Frontal cortex (tissue), 4 donors: Measurements from ENCODE around the gene ZNF724. TPM values are rescaled to one million over a fixed set of nuclear protein-coding genes. Genes with fewer than 3 reads are reported as not detected.
A peak's percentile ranks its signal among the peaks of the same experiment; 100 is the strongest.
"Not testable (repeated sequence)": the region's sequence is repeated elsewhere in the genome, so short reads cannot be mapped to it uniquely, and the experiment has no call there.

Experiments used
- DNase-seq, 2 donors: peaks; one replicate each; pipeline ENCODE4 v3.0.0; 2012; ENCODE audit warnings: low spot score in 2 of 2
- FAIRE-seq: peaks from 2 replicates; lab custom pipeline; 2012; peaks lifted over from hg19 to GRCh38; lab: Jason Lieb, UNC
- total RNA-seq: library from RNA; depleted of rRNA; stranded (reverse); fragments of >200 nt; gene quantifications from one replicate; pipeline ENCODE4 v1.2.3, GENCODE V29; 2014
- donor health status: control.
- donor health status: control.
- donor health status: control.

The ZNF724 gene
- 24.1 TPM for total RNA-seq

DNA sequence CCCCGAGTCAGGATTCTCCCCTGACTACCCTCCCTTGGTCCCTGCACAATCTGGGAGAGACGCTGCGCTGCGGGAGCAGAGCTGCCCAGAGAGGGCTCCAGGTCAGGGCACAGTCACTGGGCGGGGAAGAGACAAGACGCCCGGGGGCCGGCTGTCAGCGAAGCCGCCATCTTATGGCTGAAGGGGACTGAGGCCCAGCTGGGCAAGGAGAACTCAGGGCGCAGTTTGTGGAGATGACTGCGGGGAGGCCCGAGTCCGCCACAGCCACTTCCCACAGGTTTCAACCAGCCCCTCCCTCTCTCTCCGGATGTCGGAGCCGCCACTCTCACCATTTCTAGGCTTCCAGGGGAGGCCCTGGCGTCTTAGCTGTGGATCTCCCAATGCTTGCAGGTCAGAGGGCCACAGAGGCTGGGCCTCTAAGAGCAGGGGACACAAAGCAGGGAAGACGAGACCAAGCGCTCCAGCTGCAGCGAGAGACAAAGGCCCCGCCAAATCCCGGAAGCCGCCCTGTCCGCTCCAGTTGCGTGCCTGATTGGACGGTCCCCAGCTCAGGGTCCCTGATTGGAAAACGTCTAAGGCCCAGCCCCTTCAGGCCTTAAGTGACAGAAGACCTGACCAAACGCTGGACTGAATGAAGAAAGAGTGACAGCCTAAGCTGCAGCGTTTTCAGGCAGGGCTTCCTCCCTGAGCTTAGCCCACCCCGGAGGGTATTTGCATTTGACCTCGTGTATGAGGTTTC, at the start of gene ZNF724:
Gene ZNF724 (minus strand): TSS at position 484 of the 739 bp plus-strand sequence. CDS start 152 bp downstream, at position 332.
- FAIRE-seq (peak; percentile 89), DNase-seq (peak; percentile 72 to 93)

DNA sequence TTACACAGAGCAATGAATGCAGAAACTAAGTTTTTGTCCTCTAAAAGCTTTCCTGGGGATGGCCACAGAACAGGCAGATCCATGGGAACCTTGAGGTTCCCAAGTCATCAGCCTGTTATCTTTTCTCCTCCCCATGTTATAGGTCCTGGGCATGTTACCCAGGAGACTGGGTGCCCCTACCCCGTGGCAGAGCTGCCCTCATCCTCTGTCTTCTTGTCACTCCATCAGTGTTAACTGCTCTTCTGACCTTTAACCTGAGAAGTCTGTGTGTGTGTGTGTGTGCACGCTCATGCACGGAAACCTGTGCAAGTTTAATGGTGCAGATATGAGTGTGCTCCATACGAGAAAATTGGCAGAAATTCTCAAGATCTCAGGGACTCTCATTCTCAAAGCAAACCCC, 43.9 kb upstream of the ZNF724 start:
- FAIRE-seq: no peak
- DNase-seq: no peak

DNA sequence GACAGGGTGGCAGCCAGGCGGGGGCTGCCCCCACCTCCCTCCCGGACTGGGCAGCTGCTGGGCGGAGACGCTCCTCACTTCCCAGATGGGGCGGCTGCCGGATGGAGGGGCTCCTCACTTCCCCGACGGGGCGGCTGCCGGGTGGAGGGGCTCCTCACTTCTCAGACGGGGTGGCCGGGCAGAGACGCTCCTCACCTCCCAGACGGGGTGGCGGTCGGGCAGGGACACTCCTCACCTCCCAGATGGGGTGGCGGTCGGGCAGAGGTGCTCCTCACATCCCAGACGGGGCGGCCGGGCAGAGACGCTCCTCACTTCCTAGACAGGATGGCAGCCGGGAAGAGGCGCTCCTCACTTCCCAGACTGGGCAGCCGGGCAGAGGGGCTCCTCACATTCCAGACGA, 39.8 kb upstream of the ZNF724 start:
- FAIRE-seq, DNase-seq: not testable (repeated sequence)

DNA sequence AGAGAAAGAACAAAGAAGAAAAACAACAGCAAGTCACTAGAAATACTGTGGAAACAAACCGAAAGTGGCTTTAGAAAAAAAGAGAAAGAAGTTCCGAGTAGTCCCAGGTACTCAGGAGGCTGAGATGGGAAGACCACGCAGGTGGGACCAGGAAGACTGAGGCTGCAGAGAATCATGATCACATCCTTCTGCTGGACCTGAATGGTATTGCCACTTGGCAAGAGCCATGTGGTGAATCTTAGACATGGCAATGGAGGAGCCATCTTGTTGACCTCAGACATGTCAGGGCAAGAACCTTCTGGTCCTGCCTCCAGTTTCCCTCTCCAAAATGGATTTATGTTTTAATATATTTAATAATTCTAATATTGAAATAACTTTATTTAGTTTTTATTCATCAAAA, 37.4 kb upstream of the ZNF724 start:
- DNase-seq: no peak
- FAIRE-seq: no peak

DNA sequence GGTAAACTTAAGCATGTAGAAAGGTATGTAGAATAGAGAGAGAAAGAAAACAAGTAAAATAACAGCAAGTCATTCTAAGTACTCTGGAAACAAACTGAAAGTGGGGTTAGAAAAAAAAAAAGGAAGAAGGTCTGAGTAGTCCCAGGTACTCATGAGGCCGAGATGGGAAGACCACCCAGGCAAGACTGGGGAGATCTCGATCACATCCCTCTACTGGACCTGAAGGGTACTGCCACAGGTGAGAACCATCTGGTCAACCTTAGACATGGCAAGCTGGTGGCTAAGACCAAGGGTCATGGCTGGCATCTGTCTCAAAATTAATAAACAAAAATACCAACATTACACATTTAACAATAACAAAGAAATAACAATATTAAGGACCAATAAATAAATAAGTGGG, 36.3 kb upstream of the ZNF724 start:
- FAIRE-seq (no peak), DNase-seq (no peak)

DNA sequence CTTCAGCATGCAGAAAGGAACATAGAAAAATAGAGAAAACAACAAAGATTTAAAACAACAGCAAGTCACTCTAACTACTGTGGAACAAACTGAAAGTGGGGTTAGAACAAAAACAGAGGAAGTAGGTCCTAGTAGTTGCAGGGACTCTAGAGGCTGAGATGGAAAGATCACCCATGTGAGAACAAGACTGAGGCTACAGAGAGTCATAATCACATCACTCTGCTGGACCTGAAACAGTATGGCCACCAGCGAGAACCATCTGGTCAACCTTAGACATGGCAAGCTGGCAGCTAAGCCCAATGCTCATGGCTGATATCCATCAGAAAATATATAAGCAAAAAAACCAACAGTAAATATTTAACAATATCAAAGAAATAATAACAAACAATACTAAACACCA, 35.8 kb upstream of the ZNF724 start:
- FAIRE-seq (no peak), DNase-seq (no peak)

DNA sequence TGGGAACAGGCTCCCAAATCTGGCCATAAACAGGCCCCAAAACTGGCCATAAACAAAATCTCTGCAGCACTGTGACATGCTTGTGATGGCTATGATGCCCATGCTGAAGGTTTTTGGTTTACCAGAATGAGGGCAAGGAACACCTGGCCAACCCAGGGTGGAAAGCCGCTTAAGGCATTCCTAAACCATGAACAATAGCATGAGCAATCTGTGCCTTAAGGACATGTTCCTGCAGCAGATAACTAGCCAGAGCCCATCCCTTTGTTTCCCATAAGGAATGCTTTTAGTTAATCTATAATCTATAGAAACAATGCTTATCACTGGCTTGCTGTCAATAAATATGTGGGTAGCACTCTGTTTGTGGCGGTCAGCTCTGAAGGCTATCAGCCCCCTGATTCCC, 35.1 kb upstream of the ZNF724 start:
- FAIRE-seq, DNase-seq: not testable (repeated sequence)

DNA sequence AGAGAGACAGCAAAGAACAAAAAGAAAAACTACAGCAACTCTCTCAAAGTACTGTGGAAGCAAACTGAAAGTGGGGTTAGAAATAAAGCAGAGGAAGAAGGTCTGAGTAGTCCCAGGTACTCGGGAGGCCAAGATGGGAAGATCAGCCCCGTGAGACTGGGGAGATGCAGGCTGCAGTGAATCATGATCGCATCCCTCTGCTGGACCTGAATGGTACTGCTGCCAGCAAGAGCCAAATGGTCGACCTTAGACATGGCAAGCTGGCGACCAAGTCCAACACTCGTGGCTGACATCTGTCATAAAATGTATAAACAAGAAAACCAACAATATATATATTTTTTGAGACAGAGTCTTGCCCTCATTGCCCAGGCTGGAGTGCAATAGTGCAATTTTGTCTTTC, 33.7 kb upstream of the ZNF724 start:
- FAIRE-seq: no peak
- peak in 1 of 2 donors; percentile 23 for DNase-seq

DNA sequence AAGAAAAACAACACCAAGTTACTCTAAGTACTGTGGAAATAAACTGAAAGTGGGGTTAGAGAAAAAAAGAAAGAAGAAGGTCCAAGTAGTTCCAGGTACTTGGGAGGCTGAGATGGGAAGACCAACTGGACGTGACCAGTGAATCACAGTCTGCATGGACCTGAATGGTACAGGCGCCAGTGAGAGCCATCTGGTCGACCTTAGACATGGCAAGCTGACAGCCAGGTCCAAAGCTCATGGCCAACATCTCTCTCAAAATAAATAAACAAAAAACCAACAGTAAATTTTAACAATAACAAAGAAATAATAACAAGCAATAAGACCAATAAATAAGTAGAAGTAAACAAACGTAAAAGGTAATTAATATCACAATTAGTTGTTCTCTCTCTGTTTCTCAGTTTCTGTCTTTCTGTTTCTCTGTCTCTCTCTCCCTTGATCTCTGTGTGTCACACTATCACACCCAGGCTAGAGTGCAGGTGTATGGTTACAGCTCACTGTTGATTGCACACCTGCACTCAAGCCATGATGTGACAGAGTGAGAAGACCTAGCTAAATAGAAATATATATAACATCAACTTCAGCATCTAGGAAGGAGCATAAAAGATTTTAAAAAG, 31.6 kb upstream of the ZNF724 start:
- FAIRE-seq (no peak), DNase-seq (no peak)

DNA sequence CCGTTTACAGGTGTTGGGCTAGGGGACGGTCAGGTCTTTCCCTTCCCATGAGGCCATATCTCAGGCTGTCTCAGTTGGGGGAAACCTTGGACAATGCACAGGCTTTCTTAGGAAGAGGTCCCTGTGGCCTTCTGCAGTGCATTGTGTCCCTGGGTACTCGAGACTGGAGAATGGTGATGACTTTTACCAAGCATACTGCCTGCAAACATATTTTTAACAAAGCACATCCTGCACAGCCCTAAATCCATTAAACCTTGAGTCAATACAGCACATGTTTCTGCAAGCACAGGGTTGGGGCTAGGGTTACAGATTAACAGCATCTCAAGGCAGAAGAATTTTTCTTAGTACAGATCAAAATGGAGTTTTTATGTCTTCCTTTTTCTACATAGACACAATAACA, 27.9 kb upstream of the ZNF724 start:
- DNase-seq: not testable (repeated sequence)

DNA sequence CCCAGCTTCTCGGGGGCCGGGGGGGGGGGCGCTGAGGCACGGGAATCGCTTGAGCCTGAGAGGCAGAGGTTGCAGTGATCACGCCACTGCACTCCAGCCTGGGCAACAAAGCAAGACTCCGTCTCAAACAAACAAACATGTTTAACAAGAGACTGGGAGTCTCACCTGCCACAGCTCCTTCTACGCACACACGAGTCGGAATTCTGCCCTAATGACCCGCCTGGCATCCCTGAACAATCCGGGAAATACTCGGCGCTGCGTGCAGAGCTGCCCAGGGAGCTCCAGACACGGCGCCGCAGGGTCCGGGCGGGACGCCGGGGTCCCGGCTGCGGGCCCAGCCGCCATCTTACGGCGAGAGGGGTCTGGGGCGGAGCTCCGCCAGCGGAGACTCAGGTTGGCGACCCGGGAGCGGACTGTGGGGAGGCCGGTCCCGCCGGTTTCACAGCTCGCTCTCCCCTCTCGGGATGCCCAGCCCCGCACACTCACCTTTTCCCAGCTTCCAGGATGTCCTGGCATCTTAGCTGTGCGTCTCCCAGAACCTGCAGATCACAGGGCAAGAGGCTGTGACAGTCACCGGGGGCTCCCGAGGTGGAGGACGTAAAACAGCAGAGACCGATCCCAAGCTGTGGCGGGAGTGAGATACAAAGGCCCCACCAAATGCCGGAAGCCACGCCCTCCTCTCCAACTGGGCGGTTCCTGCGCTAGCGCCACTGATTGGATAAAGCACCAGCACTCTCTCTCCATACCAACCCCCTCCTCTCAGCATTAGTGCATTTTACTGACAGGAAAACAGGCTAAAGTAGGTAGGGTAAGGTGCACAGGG, 23.6 kb upstream of the ZNF724 start:
- FAIRE-seq: no peak

More for the DNA sequence above, 27.9 kb upstream of the ZNF724 start:
- FAIRE-seq: not testable (repeated sequence)

DNA sequence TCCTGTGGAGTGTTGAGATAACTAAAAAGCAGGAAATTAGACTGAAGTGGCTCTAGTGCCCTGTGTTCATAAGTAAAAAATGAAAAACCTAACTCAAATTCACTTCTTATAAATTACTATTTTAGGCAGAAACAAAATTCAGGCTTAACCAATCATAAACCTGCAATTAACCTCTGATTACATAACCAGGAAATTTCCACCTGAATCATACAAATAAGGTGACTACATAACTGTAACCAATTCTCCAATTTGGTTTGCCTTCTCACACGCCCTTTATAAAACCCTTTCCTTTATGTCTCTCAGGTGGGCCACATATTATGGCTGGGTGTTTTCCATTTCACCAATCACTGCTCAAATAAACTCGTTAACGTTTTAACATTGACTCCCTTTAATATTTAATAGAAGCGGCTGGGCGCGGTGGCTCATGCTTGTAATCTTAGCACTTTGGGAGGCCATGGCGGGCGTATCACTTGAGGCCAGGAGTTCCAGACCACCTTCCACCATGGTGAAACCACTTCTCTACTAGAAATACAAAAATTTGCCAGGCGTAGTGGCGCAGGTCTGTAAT, 22.9 kb upstream of the ZNF724 start:
- DNase-seq: no peak
- no peak for FAIRE-seq

More for the DNA sequence above, 23.6 kb upstream of the ZNF724 start:
- DNase-seq: peak; percentile 86 to 87

DNA sequence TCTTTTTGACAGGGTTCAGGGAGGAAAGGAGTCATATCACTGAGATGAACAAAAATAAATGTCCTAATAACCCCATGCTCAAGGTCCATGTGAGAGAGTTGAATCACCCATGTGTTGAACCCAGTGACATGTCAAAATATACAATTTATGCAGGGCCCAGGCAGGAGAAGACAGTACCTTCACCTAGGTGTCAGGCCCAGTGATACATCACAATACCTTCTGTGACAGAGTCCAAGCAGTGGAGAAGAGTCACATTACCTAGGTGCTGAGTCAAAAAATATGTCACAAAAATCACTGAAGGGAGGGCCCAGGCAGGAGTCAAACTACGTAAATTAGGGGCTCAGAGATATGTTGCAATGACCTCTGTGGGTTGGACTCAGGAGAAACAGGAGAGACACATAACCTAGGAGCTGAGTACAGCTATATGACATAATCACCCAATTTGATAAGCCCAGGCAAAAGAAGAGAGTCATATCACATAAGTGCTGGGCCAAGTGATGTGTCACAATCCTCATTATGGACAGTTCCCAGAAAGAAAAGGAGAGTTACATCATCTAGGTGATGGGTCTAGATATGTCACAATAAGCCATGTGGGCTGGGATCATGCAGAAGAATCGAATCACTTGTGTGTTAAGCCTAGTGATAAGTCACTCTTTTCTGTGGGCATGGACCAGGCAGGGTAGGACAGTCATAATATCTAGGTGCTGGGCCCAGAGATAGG, 13.8 kb upstream of the ZNF724 start:
- FAIRE-seq: no peak
- DNase-seq: no peak

DNA sequence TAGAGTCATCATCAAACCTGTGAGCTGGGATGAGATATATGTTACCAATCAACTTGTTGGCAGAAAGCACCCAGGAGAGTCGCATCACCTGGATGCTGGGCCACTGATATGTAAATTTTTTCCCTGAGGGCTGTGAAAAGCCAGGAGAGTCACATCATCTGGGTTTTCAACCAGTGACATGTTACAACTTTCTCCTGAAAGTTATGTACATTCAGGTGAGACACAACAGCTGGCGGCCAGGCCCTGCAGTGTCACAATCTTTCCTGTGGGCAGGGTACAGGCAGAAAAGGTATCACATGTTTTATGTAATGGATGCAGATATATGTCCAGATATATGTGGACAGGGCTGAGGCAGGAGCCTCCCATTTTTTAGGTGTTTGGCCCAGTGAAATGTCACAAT, 13.2 kb upstream of the ZNF724 start:
- FAIRE-seq: no peak
- DNase-seq: no peak

DNA sequence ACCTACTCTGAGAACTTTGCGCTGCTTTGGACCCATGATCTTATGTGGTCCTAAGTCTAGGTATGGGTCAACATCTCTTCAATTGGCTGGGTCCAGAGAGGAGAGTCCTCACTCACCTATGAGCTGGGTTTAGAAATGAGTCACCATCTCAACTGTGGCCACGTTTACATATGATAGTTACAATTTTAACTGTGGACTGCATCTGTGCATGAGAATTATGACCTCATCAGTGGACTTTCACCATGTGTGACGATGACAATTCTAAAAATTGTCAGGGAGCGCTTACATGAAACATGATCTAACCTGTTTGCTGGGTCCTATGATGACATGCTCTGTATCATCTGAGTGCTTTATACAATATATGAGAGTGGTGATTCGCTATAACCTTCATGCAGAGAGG, 12.7 kb upstream of the ZNF724 start:
- DNase-seq (no peak), FAIRE-seq (no peak)

DNA sequence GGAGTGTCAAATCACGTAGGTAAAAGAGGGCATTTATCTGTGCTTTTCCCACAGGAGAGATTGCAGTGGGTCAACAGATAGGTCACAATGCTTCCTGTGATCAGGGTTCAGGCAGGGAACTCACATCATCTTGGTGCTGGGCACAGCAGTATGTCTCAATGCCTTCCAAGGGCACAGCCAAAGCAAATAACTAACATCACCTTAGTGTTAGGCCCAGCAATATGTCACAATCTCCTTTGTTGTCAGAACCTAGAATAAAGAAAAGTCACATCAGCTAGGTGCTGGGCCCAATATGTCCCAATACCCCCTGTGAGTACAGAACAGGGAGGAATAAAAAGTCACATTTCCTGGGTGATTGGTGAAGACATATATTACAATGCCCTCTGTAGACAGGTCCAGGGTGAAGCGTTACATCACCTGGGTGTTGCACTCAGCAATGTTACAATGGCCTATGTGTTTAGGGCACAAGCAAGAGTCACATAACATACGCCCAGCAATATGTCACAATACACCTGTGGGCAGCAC, 11.4 kb upstream of the ZNF724 start:
- FAIRE-seq: no peak
- no peak for DNase-seq

DNA sequence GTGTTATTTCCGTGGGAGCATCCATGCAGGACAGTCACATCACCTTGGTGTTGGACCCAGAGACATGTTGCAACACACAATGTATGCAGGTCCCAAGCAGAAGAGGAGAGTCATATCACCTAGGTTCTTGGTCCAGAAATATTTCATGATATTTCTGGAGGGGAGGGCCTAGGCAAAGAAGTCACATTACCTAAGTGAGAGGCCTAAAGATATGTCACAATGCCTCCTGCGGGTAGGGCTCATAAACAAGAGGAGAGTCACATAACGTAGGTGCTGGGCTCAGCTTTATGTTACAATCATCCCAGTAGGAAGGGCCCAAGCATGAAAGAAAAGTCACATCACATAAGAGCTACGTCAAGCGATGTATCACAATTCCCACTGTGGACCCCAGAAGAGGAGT, 10.8 kb upstream of the ZNF724 start:
- FAIRE-seq (no peak), DNase-seq (no peak)

DNA sequence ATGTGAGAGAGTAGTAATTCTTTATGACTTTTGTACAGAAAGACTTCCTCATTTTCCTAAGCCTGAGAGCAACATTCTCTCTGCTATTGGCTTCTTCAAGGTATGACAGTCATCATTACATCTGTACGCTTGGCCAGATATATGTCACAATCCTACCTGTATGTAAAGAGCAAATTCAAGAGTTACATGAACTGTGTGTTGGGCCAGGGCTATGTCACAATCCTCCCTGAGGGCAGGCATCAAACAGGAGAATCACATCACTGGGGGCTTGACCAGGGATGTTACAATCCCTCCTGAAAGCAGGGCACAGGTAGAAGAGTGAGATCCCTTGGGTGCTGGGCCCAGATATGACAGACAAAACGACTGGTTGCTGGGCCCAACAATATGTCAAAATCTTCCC, 9.8 kb upstream of the ZNF724 start:
- DNase-seq (no peak), FAIRE-seq (no peak)

DNA sequence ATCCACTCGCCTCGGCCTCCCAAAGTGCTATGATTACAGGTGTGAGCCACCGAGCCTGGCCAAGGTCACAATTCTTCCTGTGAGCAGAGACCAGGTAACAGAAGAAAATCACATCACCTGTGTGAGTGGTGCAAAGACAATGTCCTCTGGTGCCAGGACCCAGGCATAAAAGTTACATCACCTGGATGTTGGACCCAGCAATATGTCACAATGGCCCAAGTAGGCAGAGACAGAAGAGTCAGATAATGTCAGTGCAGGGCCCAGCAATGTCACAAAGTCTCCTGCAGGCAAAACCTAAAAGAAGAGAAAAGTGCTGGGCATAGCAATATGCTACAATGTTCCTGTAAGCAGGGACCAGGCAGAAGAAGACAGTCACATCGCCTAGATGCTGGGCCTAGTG, 5.5 kb upstream of the ZNF724 start:
- no peak for DNase-seq
- no peak for FAIRE-seq
